ENCODE results near the gene CCNL1.

Gene CCNL1

DNA sequence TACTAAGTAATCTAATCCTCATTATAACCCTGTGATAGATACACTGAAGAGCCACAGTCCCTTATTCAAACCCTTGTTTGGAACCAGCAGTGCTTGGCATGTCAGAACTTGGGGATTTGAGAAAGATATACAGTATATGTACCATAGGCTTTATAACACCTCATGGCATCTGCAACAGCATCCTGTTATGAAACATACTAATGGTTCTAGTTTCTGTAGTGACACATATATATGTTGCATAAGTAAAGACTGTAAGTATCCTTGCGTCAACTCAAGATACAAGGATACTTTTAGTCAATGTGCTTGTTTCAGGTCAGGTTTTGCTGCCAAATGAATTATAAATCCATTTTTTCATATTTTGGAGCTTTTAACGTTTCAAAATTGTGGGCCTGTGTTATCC, 58.5 kb downstream of the CCNL1 start:
- TF ChIP-seq ELF4 (IDR thresholded peaks at IDR 0.05), result no peak
- TF ChIP-seq ARNT (IDR thresholded peaks at IDR 0.05), result no peak
- no peak for TF ChIP-seq HDGF (IDR thresholded peaks at IDR 0.05; ENCODE audit: borderline replicate concordance)
- POLR2A ChIA-PET, result no interaction called here
- CTCF ChIA-PET, result no interaction called here
- DNase-seq (ENCODE audit: extremely low spot score), result no peak

DNA sequence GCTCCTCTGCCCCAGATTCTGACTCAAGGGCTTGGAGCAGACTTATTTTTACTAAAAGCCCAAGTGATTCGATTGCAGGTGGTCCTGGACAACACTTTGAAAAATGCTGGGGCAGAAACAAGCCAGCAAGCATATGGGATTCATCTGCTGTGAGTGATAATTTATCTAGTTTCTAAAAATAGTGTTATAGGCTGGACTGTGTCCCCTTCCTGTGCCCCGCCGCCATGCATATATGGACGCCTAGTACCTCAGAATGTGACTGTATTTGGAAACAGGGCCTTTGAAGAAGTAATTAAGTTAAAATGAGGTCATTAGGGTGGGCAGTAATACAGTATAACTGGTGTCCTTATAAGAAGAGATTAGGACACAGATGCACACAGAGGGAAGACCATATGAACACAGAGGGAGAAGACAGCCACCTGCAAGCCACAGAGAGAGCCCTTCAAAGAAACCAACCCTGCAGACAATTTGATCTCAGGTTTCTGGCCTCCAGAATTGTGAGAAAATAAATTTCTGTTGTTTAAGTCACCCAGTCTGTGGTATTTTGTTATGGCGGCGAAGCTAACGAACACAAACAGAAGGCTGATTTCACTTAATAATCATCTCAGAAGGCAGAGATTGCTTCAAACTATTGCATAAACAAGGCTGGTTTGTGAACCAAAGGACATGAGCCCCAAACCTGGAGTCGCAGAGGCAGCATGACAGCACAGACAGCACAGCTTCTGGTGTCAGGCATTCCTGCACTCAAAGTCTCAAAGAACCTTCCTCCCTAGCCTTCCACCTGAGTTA, 59.1 kb downstream of the CCNL1 start:
- TF ChIP-seq TARDBP (IDR thresholded peaks at IDR 0.05) (no peak), ARNT (IDR thresholded peaks at IDR 0.05) (no peak), FOXK2 (IDR thresholded peaks at IDR 0.05) (no peak), HDGF (IDR thresholded peaks at IDR 0.05; ENCODE audit: borderline replicate concordance) (no peak), L3MBTL2 (conservative IDR thresholded peaks at IDR 0.05) (no peak), NFRKB (IDR thresholded peaks at IDR 0.05) (no peak)
- POLR2A ChIA-PET, result interaction anchor here (2.5 kb wide), 1 partner anchor 12 kb away, joined by 8 read pairs; no protein-coding TSS in a partner anchor
- CTCF ChIA-PET, result no interaction called here
- no peak for DNase-seq (ENCODE audit: extremely low spot score)

DNA sequence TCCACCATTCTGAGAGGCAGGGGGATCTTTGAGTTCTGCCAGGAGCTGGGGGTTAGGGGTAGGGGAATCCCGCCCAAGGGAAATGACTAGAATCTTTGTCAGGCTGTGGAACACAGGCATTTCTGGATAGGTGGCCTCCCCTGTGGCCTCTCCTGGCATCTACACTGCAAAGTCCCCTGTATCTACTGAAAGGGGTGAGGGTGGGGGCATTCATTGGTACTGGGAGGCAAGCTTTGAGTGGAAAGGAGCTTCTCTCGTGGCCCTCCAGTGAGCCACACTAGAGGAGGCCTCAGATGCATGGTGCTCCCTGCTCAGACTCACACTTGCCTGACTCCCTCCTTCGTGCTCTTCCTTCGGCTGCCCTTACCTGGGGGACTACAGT, 59.9 kb downstream of the CCNL1 start:
- CTCF ChIA-PET, result no interaction called here

DNA sequence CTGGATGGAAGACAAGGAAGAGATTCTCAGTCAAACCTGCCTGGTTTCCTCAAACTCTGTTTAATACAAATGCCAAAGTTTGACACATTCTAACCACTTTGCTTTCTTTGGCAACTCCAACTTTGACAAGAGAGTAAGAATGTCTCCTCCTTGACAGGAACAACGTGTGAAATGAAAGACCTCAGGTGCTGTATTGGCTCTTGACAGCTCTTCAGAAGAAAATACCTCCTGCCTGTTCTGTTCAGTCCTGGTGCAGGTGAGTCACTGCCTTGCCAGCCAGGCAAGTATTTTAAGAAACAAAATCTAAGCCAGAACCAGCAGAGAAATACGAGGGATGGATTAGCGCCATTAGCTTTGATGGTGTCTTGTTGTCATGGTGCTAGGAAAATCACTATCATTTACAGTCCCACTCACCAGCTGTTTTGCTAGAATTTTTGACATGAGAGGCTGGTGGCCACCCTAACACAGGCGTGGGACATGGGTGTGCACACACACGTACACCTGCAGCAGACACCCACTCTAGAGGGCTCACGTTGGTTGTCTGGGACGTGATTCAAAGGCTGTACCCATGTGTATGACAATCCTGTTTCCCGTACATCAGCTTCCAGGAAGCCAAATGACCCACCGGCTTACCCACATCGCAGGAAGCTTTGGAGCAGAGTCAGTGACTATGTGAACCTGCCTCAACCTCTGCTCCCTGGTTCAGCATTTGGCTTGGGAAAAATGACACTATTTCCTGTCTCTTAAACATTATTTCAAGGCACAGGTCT, 60.4 kb downstream of the CCNL1 start:
- POLR2A ChIA-PET, result interaction anchor here (2.5 kb wide), 1 partner anchor 11 kb away, joined by 8 read pairs; no protein-coding TSS in a partner anchor
- CTCF ChIA-PET, result no interaction called here
- no peak for TF ChIP-seq CTBP1 (IDR thresholded peaks at IDR 0.05; ENCODE audit: borderline replicate concordance)
- TF ChIP-seq FOXK2 (IDR thresholded peaks at IDR 0.05), result no peak
- no peak for TF ChIP-seq ARNT (IDR thresholded peaks at IDR 0.05)
- no peak for TF ChIP-seq ZNF384 (IDR thresholded peaks at IDR 0.05)
- no peak for TF ChIP-seq NFRKB (IDR thresholded peaks at IDR 0.05)
- no peak for TF ChIP-seq SP1 (IDR thresholded peaks at IDR 0.05)
- no peak for TF ChIP-seq L3MBTL2 (conservative IDR thresholded peaks at IDR 0.05)
- DNase-seq (ENCODE audit: extremely low spot score), result no peak

More for the DNA sequence above, 59.9 kb downstream of the CCNL1 start:
- TF ChIP-seq LEF1 (IDR thresholded peaks at IDR 0.05; ENCODE audit: borderline replicate concordance) (no peak), SP1 (IDR thresholded peaks at IDR 0.05) (no peak), FOXK2 (IDR thresholded peaks at IDR 0.05) (no peak), ELF4 (IDR thresholded peaks at IDR 0.05) (no peak), CTBP1 (IDR thresholded peaks at IDR 0.05; ENCODE audit: borderline replicate concordance) (no peak), TARDBP (IDR thresholded peaks at IDR 0.05) (no peak), ARNT (IDR thresholded peaks at IDR 0.05) (no peak), FOXA1 (IDR thresholded peaks at IDR 0.05) (no peak), SUZ12 (IDR thresholded peaks at IDR 0.05) (no peak), HDGF (IDR thresholded peaks at IDR 0.05; ENCODE audit: borderline replicate concordance) (no peak), L3MBTL2 (conservative IDR thresholded peaks at IDR 0.05) (no peak), BHLHE40 (IDR thresholded peaks at IDR 0.05; ENCODE audit: borderline replicate concordance) (no peak), ZNF384 (IDR thresholded peaks at IDR 0.05) (no peak), FOXM1 (IDR thresholded peaks at IDR 0.05; ENCODE audit: borderline replicate concordance) (no peak)
- TF ChIP-seq, protein P1, sequence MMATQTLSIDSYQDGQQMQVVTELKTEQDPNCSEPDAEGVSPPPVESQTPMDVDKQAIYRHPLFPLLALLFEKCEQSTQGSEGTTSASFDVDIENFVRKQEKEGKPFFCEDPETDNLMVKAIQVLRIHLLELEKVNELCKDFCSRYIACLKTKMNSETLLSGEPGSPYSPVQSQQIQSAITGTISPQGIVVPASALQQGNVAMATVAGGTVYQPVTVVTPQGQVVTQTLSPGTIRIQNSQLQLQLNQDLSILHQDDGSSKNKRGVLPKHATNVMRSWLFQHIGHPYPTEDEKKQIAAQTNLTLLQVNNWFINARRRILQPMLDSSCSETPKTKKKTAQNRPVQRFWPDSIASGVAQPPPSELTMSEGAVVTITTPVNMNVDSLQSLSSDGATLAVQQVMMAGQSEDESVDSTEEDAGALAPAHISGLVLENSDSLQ (IDR thresholded peaks at IDR 0.05), result no peak
- no peak for DNase-seq (ENCODE audit: extremely low spot score)
- POLR2A ChIA-PET, result interaction anchor here (2.5 kb wide), 1 partner anchor 11 kb away, joined by 8 read pairs; no protein-coding TSS in a partner anchor

DNA sequence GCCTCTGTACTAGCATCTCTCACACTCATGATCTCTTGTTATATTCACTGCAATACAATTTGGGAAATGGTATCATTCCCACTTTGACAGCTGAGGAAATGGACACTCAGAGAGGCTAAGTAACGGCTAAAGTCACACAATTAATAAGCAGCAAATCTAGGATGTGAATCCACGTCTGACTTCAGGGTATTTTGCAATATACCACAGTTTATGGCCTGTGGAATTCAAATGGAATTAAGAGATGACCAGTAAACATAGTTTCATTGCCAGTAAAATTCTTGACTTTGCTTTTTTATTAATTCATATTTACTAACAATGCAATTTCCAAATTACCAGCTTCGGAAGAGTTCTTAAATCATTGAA, 61.1 kb downstream of the CCNL1 start:
- CTCF ChIA-PET, result no interaction called here
- POLR2A ChIA-PET, result interaction anchor here (2.5 kb wide), 1 partner anchor 10 kb away, joined by 8 read pairs; no protein-coding TSS in a partner anchor

More for the DNA sequence above, 61.1 kb downstream of the CCNL1 start:
- no peak for DNase-seq (ENCODE audit: extremely low spot score)
- TF ChIP-seq FOXM1 (IDR thresholded peaks at IDR 0.05; ENCODE audit: borderline replicate concordance) (no peak), NFRKB (IDR thresholded peaks at IDR 0.05) (no peak), FOXA1 (IDR thresholded peaks at IDR 0.05) (no peak), ELF4 (IDR thresholded peaks at IDR 0.05) (no peak), LEF1 (IDR thresholded peaks at IDR 0.05; ENCODE audit: borderline replicate concordance) (no peak), CTBP1 (IDR thresholded peaks at IDR 0.05; ENCODE audit: borderline replicate concordance) (no peak), FOXK2 (IDR thresholded peaks at IDR 0.05) (no peak), L3MBTL2 (conservative IDR thresholded peaks at IDR 0.05) (no peak), TARDBP (IDR thresholded peaks at IDR 0.05) (no peak), SUZ12 (IDR thresholded peaks at IDR 0.05) (no peak), ARNT (IDR thresholded peaks at IDR 0.05) (no peak), HDGF (IDR thresholded peaks at IDR 0.05; ENCODE audit: borderline replicate concordance) (no peak), BHLHE40 (IDR thresholded peaks at IDR 0.05; ENCODE audit: borderline replicate concordance) (no peak), SP1 (IDR thresholded peaks at IDR 0.05) (no peak), ZNF384 (IDR thresholded peaks at IDR 0.05) (no peak)
- TF ChIP-seq, protein P1 (IDR thresholded peaks at IDR 0.05), result no peak

Measured in HEK293T (cell line).